ENCODE measurements around the gene SLC25A47. TPM values are rescaled to one million over a fixed set of nuclear protein-coding genes. Genes with fewer than 3 reads are reported as not detected.

SLC25A47 gene
- total RNA-seq, 1 donor from 2014 or later, result not detected

DNA sequence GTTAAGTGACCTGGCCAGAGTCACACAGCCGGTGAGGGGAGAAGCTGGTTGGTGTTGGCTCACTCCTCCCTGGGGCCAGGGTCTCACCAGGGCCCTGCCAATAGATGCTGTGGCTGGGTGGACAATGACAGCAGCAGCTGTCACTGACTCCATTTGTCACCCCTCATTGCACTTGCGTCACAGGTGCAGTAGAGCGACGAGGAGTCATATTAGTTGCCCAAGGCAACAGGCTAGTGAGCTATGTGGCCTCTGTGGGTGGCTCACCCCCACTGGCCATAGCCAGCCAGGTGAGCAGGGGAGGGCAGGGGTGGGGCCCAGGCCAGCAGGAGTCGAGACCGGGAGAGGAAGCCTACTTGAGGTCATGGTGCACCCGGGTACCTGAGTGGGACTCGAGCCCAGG, 9.7 kb downstream of the SLC25A47 start:
- ATAC-seq (no peak), DNase-seq (no peak)
- no peak overlapping the region for H3K4me3 ChIP-seq
- intact Hi-C loops (cut with DNase I), result no loop called here
- no peak overlapping the region for H3K27ac ChIP-seq
- H3K9me3 ChIP-seq, result no peaks in the 10 kb centered on the region
- H3K36me3 ChIP-seq, result peaks cover 48% of the 10 kb centered on the region
- H3K4me1 ChIP-seq, result no peaks in the 10 kb centered on the region
- TF ChIP-seq, protein P1, sequence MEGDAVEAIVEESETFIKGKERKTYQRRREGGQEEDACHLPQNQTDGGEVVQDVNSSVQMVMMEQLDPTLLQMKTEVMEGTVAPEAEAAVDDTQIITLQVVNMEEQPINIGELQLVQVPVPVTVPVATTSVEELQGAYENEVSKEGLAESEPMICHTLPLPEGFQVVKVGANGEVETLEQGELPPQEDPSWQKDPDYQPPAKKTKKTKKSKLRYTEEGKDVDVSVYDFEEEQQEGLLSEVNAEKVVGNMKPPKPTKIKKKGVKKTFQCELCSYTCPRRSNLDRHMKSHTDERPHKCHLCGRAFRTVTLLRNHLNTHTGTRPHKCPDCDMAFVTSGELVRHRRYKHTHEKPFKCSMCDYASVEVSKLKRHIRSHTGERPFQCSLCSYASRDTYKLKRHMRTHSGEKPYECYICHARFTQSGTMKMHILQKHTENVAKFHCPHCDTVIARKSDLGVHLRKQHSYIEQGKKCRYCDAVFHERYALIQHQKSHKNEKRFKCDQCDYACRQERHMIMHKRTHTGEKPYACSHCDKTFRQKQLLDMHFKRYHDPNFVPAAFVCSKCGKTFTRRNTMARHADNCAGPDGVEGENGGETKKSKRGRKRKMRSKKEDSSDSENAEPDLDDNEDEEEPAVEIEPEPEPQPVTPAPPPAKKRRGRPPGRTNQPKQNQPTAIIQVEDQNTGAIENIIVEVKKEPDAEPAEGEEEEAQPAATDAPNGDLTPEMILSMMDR (IDR thresholded peaks at IDR 0.05), result no peak
- no peaks in the 10 kb centered on the region for H3K27me3 ChIP-seq

DNA sequence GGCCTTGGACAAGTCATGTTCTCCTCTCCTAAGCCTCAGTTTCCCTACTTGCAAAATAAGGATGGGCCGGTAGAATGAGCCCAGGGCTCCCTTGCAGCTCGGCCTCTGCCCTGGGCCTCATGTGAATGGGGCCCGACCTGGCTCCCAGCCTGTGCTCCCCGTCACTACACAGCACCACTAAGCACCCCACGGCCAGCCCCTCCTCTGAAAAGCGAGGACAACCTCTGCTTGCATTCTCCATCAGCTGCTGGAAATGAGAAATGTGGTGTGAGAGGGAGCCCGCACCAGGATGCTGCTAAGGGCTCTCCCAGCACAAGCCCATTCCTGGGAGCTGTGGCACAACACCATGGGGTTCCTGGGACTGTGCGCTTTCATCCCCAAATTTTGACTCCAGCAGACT, 10.2 kb downstream of the SLC25A47 start:
- Histone ChIP-seq H3K9me3 (no peaks in the 10 kb centered on the region), H3K4me3 (no peak overlapping the region), H3K27ac (no peak overlapping the region), H3K4me1 (no peaks in the 10 kb centered on the region), H3K27me3 (no peaks in the 10 kb centered on the region), H3K36me3 (peaks cover 53% of the 10 kb centered on the region)
- DNase-seq, result no peak
- TF ChIP-seq, protein P1 (IDR thresholded peaks at IDR 0.05), result no peak
- no peak for ATAC-seq
- intact Hi-C loops (cut with DNase I), result no loop called here

DNA sequence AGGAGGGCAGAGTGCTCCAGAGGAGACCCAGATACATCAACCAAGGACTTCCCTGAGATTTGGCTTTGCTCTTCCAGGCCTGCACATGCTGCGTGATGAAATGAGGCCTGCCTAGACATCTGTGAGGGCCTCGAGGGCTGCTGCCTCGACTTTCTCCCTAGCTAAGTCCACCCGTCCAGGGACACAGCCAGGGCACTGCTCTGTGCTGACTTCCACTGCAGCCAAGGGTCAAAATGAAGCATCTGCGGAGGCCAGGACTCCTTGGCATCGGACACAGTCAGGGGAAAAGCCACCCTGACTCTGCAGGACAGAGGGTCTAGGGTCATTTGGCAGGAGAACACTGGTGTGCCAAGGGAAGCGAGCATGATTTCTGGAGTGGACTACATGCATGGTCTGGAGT, 10.7 kb downstream of the SLC25A47 start:
- TF ChIP-seq, protein P1 (IDR thresholded peaks at IDR 0.05), result no peak
- intact Hi-C loops (cut with DNase I), result no loop called here
- no peak for ATAC-seq
- H3K9me3 ChIP-seq, result no peaks in the 10 kb centered on the region
- peaks cover 58% of the 10 kb centered on the region for H3K36me3 ChIP-seq
- H3K4me1 ChIP-seq, result no peaks in the 10 kb centered on the region
- H3K27me3 ChIP-seq, result no peaks in the 10 kb centered on the region
- no peak for DNase-seq
- H3K4me3 ChIP-seq, result no peak overlapping the region
- no peak overlapping the region for H3K27ac ChIP-seq

DNA sequence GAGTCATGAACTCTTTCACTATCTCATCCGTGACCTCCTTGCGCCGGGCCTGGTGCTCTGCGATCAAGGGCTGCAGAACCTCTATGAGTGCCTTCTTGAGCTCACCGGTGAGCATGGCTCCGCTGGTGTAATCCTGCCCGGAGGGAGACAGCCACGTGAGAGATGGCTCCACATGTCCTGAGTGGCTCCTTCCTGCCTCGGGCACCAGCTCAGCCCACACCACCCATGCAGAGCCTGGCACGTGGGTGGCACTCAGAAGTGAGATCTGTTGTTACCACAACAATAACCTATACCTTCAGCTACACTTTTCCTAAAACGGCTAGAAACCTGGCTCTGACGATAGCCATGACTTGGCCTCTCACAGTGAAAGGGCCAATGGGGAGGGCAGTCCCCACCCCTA, 11.8 kb downstream of the SLC25A47 start:
- peaks cover 63% of the 10 kb centered on the region for H3K36me3 ChIP-seq
- TF ChIP-seq, protein P1 (IDR thresholded peaks at IDR 0.05), result no peak
- H3K27ac ChIP-seq, result no peak overlapping the region
- ATAC-seq (no peak), DNase-seq (peak; percentile 61)
- H3K9me3 ChIP-seq, result no peaks in the 10 kb centered on the region
- no peaks in the 10 kb centered on the region for H3K4me1 ChIP-seq
- intact Hi-C loops (cut with DNase I), result no loop called here
- H3K27me3 ChIP-seq, result no peaks in the 10 kb centered on the region
- H3K4me3 ChIP-seq, result no peak overlapping the region

DNA sequence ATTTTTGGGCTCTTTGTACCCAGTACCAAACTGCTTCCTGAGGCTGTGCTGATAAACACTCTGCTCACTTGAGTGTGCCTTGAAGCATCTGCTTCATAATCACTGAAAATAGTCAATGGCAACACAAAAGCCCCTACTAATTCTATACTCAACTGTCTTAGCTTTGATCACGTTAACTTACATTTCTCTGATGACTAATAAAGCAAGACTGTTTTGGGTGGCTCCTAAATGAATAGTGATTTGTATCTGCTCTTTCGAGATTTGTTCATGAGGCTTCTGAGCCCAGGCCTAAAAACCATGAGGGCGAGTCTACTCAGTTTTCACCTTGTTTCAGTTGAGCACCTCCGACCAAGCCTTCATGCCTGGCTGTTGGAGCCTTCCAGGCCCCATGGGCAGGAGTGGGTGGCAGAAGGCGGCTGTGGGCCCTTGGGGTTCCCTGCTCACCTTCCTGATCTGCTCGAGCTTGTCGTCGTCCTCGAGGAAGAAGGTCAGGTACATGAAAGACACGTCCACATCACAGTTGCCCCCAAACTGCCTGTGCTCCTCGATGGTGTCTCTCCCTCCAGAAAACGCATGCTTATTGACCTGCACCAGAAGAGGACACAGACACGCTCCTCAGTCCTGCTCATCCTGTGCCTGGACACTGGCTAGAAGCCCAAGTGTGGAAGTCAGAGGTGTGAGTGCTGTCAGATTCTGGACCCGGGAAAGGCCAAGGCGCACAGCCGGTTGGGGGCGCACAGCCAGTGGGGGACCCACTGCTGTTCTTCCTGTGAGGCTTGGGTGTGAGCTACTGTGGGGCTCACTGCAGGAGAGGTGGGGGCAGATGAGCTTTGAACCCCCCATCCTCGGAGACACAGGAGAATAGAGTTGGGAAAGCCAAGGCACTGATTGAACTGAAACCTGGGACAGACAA, 13.7 kb downstream of the SLC25A47 start:
- DNase-seq, result peak; percentile 34
- Histone ChIP-seq H3K36me3 (peaks cover 75% of the 10 kb centered on the region), H3K27ac (no peak overlapping the region), H3K27me3 (no peaks in the 10 kb centered on the region), H3K4me3 (no peak overlapping the region), H3K4me1 (peaks cover 16% of the 10 kb centered on the region), H3K9me3 (no peaks in the 10 kb centered on the region)
- intact Hi-C loops (cut with DNase I), result no loop called here
- TF ChIP-seq, protein P1 (IDR thresholded peaks at IDR 0.05), result no peak
- ATAC-seq, result no peak
